Measurements from ENCODE around the gene COG7. TPM values are rescaled to one million over a fixed set of nuclear protein-coding genes. Genes with fewer than 3 reads are reported as not detected.

Gene COG7
- polyA plus RNA-seq, 1 donor (not counting 4 experiments of a cell fraction or from before 2014, with no cell fraction given), result 14.7 TPM

- Histone ChIP-seq H4K20me1 (ENCODE audit: control insufficient read depth, extremely low read depth, insufficient read depth, low read length) (no peaks in the 10 kb centered on the region), H2AFZ (ENCODE audit: control insufficient read depth, low read length) (no peak overlapping the region)
These were observed 45.9 kb upstream of the COG7 start for GRCh38 chr16:23498863-23499262.

GRCh38 chr16:23497543-23497868 lies 44.5 kb upstream of the COG7 start:
- dilution Hi-C loops (cut with MboI; ENCODE audit: extremely low pct_ligation_motif_present, low sequenced_read_pairs), result no loop called here
- Histone ChIP-seq H2AFZ (ENCODE audit: control insufficient read depth, low read length) (peak overlapping the region; percentile 39), H3K9me1 (ENCODE audit: control insufficient read depth, extremely low read depth, insufficient read depth, low read length) (peaks cover 10% of the 10 kb centered on the region), H3K9ac (ENCODE audit: control insufficient read depth, extremely low read depth, insufficient read depth, low read length) (peak overlapping the region; percentile 75), H3K79me2 (ENCODE audit: control insufficient read depth, insufficient read depth, low read length) (peaks cover 39% of the 10 kb centered on the region), H3K27me3 (ENCODE audit: control insufficient read depth, extremely low read depth, insufficient read depth, low read length) (no peaks in the 10 kb centered on the region), H3K9me3 (ENCODE audit: control insufficient read depth, low read depth, low read length) (no peaks in the 10 kb centered on the region), H3K27ac (ENCODE audit: control insufficient read depth, insufficient read depth, low read length) (peak overlapping the region; percentile 82), H3K36me3 (ENCODE audit: control insufficient read depth in 2 of 2, extremely low read depth in 1 of 2, insufficient read depth in 2 of 2, low read length in 2 of 2) (peaks cover 5 to 14% of the 10 kb centered on the region in 2 experiments), H3K4me2 (ENCODE audit: control insufficient read depth, extremely low read depth, insufficient read depth, low read depth, low read length) (peak overlapping the region; percentile 89), H3K4me3 (ENCODE audit: control insufficient read depth in 2 of 3, extremely low read depth in 1 of 3, insufficient read depth in 2 of 3, low read depth in 1 of 3, low read length in 3 of 3) (peak overlapping the region in 2 of 3 experiments; percentile 26 to 32), H4K20me1 (ENCODE audit: control insufficient read depth, extremely low read depth, insufficient read depth, low read length) (no peaks in the 10 kb centered on the region), H3K4me1 (ENCODE audit: control insufficient read depth, extremely low read depth, insufficient read depth, low read length) (peaks cover 78% of the 10 kb centered on the region)
- DNase-seq (ENCODE audit: low read depth, low spot score), result no peak
- no peak for FAIRE-seq
- TF ChIP-seq CTCF (optimal IDR thresholded peaks at IDR 0.05 in 1 of 3, IDR thresholded peaks at IDR 0.05 in 1 of 3, conservative IDR thresholded peaks at IDR 0.05 in 1 of 3; ENCODE audit: extremely low read depth in 1 of 3, insufficient read depth in 2 of 3, low read length in 3 of 3) (no peak), EZH2 (IDR thresholded peaks at IDR 0.05; ENCODE audit: low read length) (no peak)

More at GRCh38 chr16:23498863-23499262, 45.9 kb upstream of the COG7 start:
- no peak overlapping the region for H3K9ac ChIP-seq (ENCODE audit: control insufficient read depth, extremely low read depth, insufficient read depth, low read length)
- peaks cover 0 to 3% of the 10 kb centered on the region in 2 experiments for H3K36me3 ChIP-seq (ENCODE audit: control insufficient read depth in 2 of 2, extremely low read depth in 1 of 2, insufficient read depth in 2 of 2, low read length in 2 of 2)
- dilution Hi-C loops (cut with MboI; ENCODE audit: extremely low pct_ligation_motif_present, low sequenced_read_pairs), result no loop called here
- H3K4me2 ChIP-seq (ENCODE audit: control insufficient read depth, extremely low read depth, insufficient read depth, low read depth, low read length), result no peak overlapping the region
- FAIRE-seq, result no peak
- H3K4me1 ChIP-seq (ENCODE audit: control insufficient read depth, extremely low read depth, insufficient read depth, low read length), result peaks cover 72% of the 10 kb centered on the region
- H3K79me2 ChIP-seq (ENCODE audit: control insufficient read depth, insufficient read depth, low read length), result peaks cover 46% of the 10 kb centered on the region
- H3K4me3 ChIP-seq (ENCODE audit: control insufficient read depth in 2 of 3, extremely low read depth in 1 of 3, insufficient read depth in 2 of 3, low read depth in 1 of 3, low read length in 3 of 3), result no peak overlapping the region
- H3K27ac ChIP-seq (ENCODE audit: control insufficient read depth, insufficient read depth, low read length), result no peak overlapping the region
- no peak for DNase-seq (ENCODE audit: low read depth, low spot score)
- H3K9me3 ChIP-seq (ENCODE audit: control insufficient read depth, low read depth, low read length), result no peaks in the 10 kb centered on the region
- TF ChIP-seq EZH2 (IDR thresholded peaks at IDR 0.05; ENCODE audit: low read length) (no peak), CTCF (optimal IDR thresholded peaks at IDR 0.05 in 1 of 3, IDR thresholded peaks at IDR 0.05 in 1 of 3, conservative IDR thresholded peaks at IDR 0.05 in 1 of 3; ENCODE audit: extremely low read depth in 1 of 3, insufficient read depth in 2 of 3, low read length in 3 of 3) (no peak)
- H3K9me1 ChIP-seq (ENCODE audit: control insufficient read depth, extremely low read depth, insufficient read depth, low read length), result peaks cover 6% of the 10 kb centered on the region
- H3K27me3 ChIP-seq (ENCODE audit: control insufficient read depth, extremely low read depth, insufficient read depth, low read length), result no peaks in the 10 kb centered on the region

Data from keratinocyte (primary cell).